Measurements from ENCODE around the gene SDF2L1.

- TF ChIP-seq POLR2AphosphoS5 (IDR thresholded peaks at IDR 0.05) (no peak), POLR2A (IDR thresholded peaks at IDR 0.05) (no peak)
Observed at GRCh38 chr22:21663738-21664137, 21.6 kb downstream of the SDF2L1 start.

Measured in suprapubic skin (tissue), 4 donors.